HG02870 (cell line): Measurements from ENCODE around the gene SEMA4B.

Experiments
- ATAC-seq: cut with Tn5 transposase; IDR thresholded peaks from one replicate; pipeline ENCODE4 v1.9.1; 2021; ENCODE audit warnings: mild to moderate bottlenecking, moderate library complexity; ENCODE audit not compliant: unreplicated experiment

Gene SEMA4B

DNA sequence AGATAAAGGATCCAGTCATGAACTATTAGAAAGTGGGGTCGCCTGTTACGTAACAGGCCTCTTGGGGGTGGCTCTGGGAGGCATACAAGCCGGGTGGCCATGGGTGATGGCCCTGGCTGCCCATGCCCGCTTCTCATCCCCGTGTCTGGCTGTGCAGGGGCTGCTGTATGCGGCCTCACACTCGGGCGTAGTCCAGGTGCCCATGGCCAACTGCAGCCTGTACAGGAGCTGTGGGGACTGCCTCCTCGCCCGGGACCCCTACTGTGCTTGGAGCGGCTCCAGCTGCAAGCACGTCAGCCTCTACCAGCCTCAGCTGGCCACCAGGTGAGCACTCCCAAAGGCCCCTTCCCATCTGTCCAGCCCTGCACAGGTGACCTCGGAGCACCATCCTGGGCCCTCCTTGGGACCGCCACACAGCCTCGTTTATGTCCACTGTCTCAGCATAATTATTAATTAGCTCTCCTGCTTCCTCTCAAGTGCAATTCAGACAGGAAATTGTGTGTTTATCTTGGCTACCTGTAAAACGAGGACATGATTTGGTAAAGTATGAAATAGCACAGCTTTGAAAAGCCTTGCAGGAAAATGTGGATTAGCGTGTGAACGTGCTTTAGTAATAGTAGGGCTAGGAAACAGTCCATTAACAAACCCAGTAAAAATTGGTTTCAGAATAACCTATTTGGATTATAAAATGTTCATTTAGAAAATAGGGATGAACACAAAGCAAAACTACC, 24.5 kb downstream of the SEMA4B start:
- ATAC-seq, result no peak

DNA sequence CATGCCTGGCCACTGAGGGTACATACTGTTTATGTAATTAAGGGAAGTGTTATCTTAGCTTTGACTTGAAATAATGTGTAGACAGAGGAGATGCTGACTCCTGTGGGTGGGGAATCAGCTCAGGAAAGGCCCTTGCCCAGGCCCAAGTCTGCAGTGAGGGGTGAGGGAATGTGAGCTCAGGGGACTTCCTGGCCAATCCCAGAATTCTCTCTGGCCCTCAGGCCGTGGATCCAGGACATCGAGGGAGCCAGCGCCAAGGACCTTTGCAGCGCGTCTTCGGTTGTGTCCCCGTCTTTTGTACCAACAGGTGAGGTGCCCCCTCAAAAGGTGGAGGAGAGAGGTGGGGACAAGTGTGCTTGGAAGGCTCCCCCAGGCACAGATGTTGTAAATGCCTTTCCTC, 26.2 kb downstream of the SEMA4B start:
- no peak for ATAC-seq

DNA sequence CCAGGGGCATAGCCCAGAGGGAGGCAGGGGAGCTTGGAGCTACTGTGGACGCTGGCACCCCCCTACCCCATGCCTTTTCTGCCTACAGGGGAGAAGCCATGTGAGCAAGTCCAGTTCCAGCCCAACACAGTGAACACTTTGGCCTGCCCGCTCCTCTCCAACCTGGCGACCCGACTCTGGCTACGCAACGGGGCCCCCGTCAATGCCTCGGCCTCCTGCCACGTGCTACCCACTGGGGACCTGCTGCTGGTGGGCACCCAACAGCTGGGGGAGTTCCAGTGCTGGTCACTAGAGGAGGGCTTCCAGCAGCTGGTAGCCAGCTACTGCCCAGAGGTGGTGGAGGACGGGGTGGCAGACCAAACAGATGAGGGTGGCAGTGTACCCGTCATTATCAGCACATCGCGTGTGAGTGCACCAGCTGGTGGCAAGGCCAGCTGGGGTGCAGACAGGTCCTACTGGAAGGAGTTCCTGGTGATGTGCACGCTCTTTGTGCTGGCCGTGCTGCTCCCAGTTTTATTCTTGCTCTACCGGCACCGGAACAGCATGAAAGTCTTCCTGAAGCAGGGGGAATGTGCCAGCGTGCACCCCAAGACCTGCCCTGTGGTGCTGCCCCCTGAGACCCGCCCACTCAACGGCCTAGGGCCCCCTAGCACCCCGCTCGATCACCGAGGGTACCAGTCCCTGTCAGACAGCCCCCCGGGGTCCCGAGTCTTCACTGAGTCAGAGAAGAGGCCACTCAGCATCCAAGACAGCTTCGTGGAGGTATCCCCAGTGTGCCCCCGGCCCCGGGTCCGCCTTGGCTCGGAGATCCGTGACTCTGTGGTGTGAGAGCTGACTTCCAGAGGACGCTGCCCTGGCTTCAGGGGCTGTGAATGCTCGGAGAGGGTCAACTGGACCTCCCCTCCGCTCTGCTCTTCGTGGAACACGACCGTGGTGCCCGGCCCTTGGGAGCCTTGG, 27.0 kb downstream of the SEMA4B start:
- ATAC-seq, result no peak

DNA sequence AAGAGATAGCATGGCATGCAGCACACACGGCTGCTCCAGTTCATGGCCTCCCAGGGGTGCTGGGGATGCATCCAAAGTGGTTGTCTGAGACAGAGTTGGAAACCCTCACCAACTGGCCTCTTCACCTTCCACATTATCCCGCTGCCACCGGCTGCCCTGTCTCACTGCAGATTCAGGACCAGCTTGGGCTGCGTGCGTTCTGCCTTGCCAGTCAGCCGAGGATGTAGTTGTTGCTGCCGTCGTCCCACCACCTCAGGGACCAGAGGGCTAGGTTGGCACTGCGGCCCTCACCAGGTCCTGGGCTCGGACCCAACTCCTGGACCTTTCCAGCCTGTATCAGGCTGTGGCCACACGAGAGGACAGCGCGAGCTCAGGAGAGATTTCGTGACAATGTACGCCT, 27.8 kb downstream of the SEMA4B start:
- no peak for ATAC-seq

DNA sequence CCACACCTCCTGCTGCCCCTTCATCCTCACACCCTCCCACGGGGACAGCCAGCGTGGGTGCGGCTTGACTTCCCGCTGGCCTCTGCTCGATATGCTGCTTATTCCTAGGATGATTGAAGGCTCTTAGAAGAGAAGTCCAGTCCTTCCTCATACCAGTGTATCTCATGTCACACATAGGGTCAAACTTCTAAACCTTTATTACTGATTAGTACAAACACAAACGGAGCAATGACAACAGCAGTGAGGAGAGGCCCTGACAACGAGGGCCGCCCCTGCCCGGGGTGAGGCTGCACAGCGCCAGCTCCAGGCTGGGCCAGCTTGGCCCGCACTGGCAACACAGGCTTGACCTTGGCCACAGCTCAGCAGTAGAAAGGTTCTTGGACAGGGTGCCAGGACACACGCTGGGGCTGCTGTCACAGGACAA, 29.0 kb downstream of the SEMA4B start:
- ATAC-seq, result no peak

DNA sequence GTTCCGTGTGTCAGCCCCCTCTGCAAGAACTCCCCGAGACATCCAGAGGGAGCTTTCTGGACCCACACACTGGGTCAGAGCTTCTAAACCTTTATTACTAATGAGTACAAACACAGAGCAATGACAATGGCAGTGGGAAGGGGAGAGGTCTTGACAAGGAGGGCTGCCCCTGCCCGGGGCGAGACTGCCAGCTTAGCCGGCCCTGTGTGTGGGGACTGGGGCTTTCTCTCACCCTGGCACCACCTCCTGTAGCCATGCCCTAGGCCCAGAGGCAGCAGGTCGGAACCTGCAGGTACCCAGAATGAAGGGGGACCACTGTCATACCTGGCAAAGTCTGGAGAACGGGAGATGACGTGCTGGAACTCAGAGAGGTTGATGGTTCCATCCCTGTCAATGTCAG, 29.5 kb downstream of the SEMA4B start:
- no peak for ATAC-seq

DNA sequence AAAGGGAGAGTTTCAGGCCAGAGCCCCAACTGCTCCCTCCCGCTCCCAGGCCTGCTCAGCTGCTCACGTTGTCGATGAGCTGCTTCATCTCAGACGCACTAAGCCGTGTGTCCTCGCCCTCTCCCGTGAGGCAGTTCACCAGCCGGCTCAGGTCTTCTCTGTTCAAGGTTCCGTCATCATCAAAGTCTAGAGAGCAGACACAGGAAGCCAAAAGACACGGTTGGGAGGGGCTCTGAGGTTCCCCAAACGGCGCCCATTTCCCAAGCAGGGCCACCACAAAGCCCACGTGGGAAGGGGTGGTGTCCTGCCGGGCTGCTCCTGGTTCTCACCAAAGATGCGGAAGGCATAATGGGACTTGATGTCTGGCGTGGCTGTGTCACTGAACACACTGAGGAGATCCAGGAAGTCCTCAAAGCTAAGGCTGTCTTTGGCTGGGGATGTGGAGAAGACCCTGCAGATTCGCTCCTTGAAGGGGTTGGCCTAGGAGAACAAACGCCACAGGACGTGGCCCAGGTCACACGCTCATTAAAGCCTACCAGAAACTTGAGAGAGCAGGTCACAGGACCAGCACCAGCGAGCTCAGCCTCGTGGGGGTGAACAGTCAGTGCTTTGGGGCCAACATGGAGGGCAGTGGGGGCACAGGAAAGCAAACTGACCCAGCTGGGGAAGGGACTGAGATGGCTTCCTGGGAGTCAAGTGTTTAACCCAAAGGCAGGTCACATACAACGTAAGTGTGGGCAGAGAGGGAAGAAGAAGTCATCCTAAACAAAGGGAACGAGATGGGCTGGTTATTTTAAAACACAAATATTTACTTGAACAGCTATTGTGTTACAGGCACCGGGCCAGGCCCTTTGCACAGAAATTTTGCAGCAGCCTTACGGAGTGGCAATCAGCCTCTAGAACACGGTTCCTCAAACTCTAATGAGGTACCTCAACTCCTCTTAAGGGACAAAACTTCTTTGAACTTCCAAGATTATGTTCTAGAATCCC, 30.2 kb downstream of the SEMA4B start:
- ATAC-seq, result no peak

DNA sequence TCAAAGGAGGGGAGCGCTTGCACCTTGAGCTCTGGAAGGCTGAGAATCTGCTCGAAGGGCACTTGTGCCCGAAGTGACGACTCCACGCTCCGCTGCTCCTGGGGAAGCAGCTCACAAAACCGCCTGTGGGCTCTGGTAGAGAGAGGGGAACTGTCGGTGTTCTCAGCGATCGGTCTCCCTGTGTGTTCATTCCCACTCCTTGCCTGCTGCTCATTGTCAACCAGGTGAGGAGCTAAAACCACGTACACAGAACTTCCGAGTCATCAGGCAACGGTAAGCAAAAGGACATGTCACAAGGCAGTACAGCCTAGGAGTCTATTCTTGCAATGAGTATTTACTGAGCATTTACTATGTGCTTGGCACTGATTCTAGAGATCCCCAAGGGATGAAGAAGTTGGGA, 31.1 kb downstream of the SEMA4B start:
- ATAC-seq, result no peak

DNA sequence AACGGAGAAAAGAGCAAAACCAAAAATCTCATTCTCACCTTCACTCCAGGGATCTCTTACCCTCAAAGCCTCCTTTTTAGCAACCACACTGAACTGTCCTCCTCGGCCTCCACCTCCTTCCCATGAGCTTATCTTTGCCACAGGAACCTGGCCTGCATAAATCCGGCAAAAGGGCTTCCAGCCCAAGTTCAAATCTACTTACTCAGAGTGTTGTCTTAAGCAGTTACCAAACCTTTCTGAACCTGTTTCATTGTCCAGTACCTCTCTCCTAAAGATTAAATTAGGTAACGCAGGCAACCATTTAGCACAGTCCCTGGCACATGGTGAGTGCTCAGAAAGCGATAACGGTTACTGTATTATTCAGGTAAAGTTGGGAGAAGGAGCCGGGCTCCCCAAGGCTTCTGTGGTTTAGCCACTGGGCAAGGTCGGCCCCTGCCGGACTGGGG, 31.8 kb downstream of the SEMA4B start:
- no peak for ATAC-seq

DNA sequence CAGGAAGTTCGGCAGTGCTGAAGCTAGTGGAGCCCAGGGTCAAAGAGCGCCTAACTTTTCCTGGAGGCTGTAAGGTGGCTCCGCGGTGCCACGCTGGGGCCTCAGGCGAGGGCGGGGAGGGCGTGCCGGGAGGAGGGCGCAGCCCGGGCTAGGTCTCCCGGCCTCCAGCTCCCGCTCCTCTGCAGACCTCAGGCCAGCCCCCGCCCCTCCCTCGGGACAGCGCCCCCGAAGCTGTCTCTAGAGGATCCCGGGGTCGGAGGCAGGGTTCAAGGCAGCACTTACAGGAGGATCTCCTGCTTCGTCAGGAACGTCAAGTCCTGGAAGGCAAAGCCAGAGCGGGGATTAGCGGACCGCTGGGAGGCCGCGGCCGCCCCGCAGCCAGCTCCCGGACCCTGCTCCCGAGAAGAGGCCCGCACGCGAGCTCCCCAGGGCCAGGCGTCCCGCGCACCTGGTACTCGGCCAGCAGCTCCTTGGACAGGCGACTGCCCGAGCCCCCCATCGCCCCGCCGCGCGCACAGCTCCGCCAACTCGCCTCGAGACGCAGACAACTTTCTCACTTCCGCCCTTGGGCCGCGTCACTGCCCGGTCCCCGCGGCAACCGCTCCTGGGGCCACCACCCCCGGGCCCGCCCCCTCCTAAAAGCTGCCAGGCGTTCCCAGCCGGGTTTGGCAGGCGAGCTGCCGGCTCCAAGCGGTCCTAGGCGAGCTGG, 32.4 kb downstream of the SEMA4B start, which contains the start of gene CIB1:
Gene CIB1 (minus strand): TSS at position 555 of the 709 bp plus-strand sequence. CDS start 56 bp downstream, at position 499.
- peak; percentile 89 for ATAC-seq

DNA sequence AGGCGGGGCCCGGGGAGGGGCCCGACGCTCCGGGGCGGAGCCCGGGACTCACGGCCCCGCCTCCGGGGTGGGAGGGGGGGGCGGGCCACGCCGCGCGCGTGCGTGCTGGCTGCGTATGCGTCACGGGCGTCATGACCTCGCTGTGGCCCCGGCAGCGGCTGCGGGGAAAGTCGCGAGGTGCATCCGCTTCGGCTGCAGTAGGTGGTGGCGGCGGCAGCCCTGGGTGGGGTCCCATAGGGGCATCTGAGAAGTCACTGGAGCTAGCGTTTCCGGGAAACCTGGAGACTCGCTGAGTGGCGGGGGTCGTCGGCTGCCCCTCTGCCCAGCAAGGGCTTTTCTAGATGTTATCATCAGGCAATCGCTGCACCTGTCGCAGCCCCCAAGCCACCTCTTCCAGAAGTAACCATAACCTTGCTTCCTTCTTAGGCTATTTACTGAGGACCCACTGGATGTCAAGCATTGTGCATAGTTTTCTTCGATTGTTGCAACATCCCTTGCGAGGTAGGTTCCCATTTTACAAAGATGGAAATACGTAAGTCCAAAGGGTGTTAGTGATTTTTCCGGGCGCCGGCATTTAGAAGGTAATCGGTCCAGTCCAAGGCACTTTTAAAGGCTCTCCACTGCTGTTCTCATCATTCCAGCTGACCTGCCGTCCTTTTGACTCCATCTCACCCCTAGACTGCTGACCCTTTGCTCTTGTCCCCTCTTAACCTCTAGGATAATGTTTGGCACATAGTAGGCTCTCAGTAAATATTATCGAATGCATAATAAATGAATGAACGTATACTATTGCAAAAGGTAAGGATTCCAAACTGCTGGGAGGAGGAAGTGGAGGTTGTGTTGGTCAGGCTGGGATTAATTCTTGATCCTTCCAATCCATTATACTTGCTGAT, 33.2 kb downstream of the SEMA4B start, which contains the start of gene GDPGP1:
Gene GDPGP1 (plus strand): TSS at position 114 of the 893 bp plus-strand sequence. CDS start 6,700 bp downstream, outside the sequence.
- peak; percentile 66 for ATAC-seq

DNA sequence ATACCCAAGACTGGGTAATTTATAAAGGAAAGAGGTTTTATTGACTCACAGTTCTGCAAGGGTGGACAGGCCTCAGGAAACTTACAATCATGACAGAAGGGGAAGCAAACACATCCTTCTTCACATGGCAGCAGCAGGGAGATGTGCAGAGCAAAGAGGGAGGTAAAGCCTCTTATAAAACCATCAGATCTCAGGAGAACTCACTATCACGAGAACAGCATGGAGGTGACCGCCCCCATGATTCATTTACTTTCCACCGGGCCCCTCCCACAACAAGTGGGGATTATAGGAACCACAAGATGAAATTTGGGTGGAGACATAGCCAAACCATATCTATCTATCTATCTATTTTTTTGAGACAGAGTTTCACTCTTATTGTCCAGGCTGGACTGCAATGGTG, 38.2 kb downstream of the SEMA4B start:
- no peak for ATAC-seq

DNA sequence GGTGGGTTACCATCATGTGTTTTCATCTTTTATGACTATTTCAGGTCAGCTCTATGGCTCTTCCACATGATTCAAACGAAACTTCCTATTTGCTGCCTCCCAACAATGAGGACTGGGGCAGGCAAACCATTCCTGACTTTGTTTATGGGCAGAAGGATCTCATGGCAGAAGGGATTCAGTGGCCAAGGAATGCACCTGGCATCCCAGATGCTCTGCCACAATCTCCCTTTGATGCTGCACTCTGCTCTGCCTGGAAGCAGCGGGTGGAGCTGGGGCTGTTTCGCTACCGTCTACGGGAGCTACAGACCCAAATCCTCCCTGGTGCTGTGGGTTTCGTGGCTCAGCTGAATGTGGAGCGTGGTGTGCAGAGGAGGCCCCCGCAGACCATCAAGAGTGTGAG, 39.7 kb downstream of the SEMA4B start:
- ATAC-seq, result no peak

DNA sequence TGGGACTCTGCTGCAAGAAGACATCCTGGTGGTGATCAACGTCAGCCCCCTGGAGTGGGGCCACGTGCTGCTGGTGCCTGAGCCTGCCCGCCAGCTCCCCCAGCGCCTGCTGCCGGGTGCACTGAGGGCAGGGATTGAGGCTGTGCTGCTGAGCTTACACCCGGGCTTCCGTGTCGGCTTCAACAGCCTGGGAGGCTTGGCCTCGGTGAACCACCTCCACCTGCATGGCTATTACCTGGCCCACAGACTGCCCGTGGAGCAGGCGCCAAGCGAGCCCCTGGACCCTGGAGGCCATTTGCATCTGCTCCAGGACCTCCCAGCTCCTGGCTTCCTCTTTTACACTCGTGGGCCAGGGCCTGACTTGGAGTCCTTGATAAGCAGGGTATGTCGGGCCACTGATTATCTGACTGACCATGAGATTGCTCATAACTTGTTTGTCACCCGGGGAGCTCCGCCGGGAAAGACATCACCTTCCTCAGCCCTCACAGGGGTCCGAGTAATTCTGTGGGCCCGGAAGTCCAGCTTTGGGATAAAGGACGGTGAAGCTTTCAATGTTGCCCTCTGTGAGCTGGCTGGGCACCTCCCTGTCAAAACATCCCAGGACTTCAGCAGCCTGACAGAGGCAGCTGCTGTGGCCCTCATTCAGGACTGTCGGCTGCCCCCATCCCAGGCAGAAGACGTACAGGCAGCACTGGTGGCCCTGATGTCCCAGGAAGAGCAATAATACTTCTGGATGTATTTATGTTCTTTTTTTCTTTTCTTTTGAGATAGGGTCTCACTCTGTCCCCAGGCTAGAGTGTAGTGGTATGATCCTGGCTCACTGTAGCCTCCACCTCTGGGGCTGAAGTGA, 40.4 kb downstream of the SEMA4B start:
- ATAC-seq, result no peak

DNA sequence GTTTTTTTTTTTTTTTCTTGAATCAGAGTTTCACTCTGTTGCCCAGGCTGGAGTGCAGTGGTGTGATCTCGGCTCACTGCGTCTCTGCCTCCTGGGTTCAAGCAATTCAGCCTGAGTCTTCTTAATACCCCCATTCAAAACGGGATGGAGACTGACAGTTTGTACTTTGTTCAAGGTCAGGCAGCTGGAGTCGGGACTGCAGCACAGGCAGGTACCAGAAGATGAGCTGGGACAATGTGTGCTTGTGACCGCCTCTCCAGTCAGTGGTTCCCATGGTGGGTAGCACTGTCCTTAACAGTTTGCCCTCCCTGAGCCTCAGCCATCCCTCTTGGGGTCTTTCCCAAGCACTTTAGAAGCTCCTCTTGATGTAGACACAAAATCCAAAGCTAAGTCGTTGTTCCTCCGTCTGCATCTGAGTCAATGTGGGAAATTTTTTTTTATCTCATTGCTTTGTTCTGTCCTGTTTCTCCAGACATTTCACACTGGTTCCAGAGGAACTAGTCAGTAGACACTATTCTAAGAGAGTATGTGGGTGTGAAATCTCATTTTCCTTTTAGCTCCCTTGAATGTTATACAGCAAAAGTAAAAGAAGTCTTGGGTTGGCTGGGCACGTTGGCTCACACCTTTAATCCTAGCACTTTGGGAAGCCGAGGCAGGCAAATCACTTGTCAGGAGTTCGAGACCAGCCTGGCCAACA, 43.0 kb downstream of the SEMA4B start:
- ATAC-seq, result no peak

DNA sequence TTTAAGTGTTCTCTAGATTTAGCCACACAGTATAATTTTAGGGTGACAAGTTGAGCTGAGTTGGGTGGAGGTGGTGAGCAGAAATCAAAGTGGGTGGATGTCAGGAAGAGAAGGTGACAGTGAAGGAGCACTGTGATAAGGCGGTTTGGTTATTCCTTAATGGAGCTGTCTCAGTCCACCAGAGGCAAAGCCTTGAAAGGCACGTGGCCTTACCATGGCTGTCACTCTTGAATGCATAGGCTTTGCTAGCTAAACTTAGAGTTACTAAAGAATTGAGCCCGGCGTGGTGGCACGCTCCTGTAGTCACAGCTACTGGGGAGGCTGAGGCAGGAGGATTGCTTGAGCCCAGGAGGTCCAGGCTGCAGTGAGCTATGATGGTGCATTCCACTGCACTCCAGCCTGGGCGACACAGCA, 47.7 kb downstream of the SEMA4B start:
- ATAC-seq, result no peak

DNA sequence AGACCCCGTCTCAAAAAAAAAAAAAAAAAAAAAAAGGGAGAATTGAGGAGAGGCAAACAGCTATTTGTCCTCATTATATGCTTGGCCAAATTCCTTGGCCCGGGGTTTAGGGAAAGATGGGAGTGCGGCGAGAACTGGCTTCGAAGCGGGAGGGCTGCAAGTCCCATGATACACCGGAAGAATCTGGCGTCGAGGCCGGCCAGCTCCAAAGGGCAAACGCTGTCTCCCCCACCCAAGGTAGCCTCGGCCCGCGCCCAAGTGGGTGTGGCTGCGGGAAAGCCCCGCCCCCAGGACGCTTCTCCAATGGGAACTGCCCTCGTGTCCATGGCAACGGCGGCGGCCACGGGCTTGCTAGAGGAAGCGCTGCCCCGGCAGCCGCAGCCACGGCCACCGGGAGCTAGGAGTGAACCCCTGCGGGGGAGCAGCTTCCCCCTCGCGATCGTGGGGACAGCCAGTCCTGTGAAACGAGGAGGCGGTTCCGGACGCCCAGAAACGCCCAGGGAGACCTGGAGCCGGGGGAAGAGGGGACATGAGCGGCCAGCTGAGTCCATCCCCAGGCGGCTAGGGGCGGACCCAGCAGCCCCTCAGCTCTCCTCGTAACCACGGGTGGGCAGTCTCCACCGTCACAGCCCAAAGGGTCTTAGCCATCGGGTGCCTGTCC, 48.2 kb downstream of the SEMA4B start, which contains the start of gene TTLL13:
Gene TTLL13 (plus strand): TSS at position 354 of the 661 bp plus-strand sequence. CDS start 1,075 bp downstream, outside the sequence.
- ATAC-seq, result peak; percentile 77
